ENCODE results near the gene ATP1B3.

The ATP1B3 gene

GRCh38 chr3:141877911-141878310 lies 1.5 kb downstream of the ATP1B3 start:
- no peaks in the 10 kb centered on the region for H3K9me3 ChIP-seq (ENCODE audit: control insufficient read depth, insufficient read depth, low read depth, low read length)
- H3K4me3 ChIP-seq (ENCODE audit: low read depth, low read length), result peak overlapping the region; percentile 88
- no peak overlapping the region for H3K27ac ChIP-seq (ENCODE audit: extremely low read depth, low read depth, low read length)
- no peak for TF ChIP-seq ZNF292 (tag by site-specific recombination; IDR thresholded peaks at IDR 0.05; ENCODE audit: borderline replicate concordance, low read depth)
- TF ChIP-seq, protein P1, sequence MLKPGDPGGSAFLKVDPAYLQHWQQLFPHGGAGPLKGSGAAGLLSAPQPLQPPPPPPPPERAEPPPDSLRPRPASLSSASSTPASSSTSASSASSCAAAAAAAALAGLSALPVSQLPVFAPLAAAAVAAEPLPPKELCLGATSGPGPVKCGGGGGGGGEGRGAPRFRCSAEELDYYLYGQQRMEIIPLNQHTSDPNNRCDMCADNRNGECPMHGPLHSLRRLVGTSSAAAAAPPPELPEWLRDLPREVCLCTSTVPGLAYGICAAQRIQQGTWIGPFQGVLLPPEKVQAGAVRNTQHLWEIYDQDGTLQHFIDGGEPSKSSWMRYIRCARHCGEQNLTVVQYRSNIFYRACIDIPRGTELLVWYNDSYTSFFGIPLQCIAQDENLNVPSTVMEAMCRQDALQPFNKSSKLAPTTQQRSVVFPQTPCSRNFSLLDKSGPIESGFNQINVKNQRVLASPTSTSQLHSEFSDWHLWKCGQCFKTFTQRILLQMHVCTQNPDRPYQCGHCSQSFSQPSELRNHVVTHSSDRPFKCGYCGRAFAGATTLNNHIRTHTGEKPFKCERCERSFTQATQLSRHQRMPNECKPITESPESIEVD (tag by site-specific recombination; IDR thresholded peaks at IDR 0.05), result peak; percentile 66
- no peak for TF ChIP-seq ZNF324 (tag by site-specific recombination; IDR thresholded peaks at IDR 0.05)
- TF ChIP-seq SCRT2 (tag by site-specific recombination; IDR thresholded peaks at IDR 0.05), result peak; percentile 59; the same call in 1 of the 2 replicates
- peak; percentile 38 for TF ChIP-seq ZNF335 (tag by site-specific recombination; conservative IDR thresholded peaks at IDR 0.05)
- TF ChIP-seq ZSCAN16 (tag by site-specific recombination; IDR thresholded peaks at IDR 0.05), result no peak
- no peak for TF ChIP-seq ZNF274 (IDR thresholded peaks at IDR 0.05; ENCODE audit: low read length)
- no peak for TF ChIP-seq ZNF274 (tag by site-specific recombination; IDR thresholded peaks at IDR 0.05; ENCODE audit: borderline replicate concordance)
- H3K4me1 ChIP-seq (ENCODE audit: control insufficient read depth, insufficient read depth, low read length), result no peaks in the 10 kb centered on the region
- CTCF ChIA-PET, result interaction anchor here (0.6 to 1.0 kb wide), 3 partner anchors 35 to 372 kb away, joined by 3 to 4 read pairs (median 3); no protein-coding TSS in a partner anchor
- peaks cover 0 to 6% of the 10 kb centered on the region in 2 experiments; a peak in 1 of 3 replicates for H3K36me3 ChIP-seq (ENCODE audit: control insufficient read depth in 2 of 2, insufficient read depth in 1 of 2, low read length in 2 of 2)
- POLR2A ChIA-PET, result interaction anchor here (0.7 to 1.3 kb wide), 3 partner anchors 16 to 542 kb away, joined by 3 to 8 read pairs (median 6); no protein-coding TSS in a partner anchor

GRCh38 chr3:141878326-141878725 lies 1.9 kb downstream of the ATP1B3 start:
- Histone ChIP-seq H3K4me1 (ENCODE audit: control insufficient read depth, insufficient read depth, low read length) (no peaks in the 10 kb centered on the region), H3K9me3 (ENCODE audit: control insufficient read depth, insufficient read depth, low read depth, low read length) (no peaks in the 10 kb centered on the region), H3K27ac (ENCODE audit: extremely low read depth, low read depth, low read length) (no peak overlapping the region), H3K4me3 (ENCODE audit: low read depth, low read length) (peak overlapping the region; percentile 88), H3K36me3 (ENCODE audit: control insufficient read depth in 2 of 2, insufficient read depth in 1 of 2, low read length in 2 of 2) (peaks cover 0 to 9% of the 10 kb centered on the region in 2 experiments; a peak in 1 of 3 replicates)
- ChIA-PET POLR2A (interaction anchor here (0.7 kb wide), 1 partner anchor 542 kb away, joined by 6 read pairs; no protein-coding TSS in a partner anchor), CTCF (interaction anchor here (0.6 kb wide), 1 partner anchor 372 kb away, joined by 3 read pairs; no protein-coding TSS in a partner anchor)
- TF ChIP-seq ZNF660 (tag by site-specific recombination; IDR thresholded peaks at IDR 0.05) (no peak), ZNF626 (tag by site-specific recombination; IDR thresholded peaks at IDR 0.05) (no peak), ZNF366 (tag by site-specific recombination; conservative IDR thresholded peaks at IDR 0.05) (peak; percentile 20; the same call in 1 of the 2 replicates), ZSCAN30 (tag by site-specific recombination; IDR thresholded peaks at IDR 0.05) (no peak), ZNF48 (tag by site-specific recombination; IDR thresholded peaks at IDR 0.05) (no peak), ZFP37 (tag by site-specific recombination; IDR thresholded peaks at IDR 0.05) (no peak), ZNF169 (tag by site-specific recombination; IDR thresholded peaks at IDR 0.05) (no peak)

GRCh38 chr3:141878817-141879216 lies 2.4 kb downstream of the ATP1B3 start:
- TF ChIP-seq, protein P2, sequence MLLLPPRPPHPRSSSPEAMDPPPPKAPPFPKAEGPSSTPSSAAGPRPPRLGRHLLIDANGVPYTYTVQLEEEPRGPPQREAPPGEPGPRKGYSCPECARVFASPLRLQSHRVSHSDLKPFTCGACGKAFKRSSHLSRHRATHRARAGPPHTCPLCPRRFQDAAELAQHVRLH (tag by site-specific recombination; IDR thresholded peaks at IDR 0.05), result no peak
- no peak for TF ChIP-seq ZNF366 (tag by site-specific recombination; conservative IDR thresholded peaks at IDR 0.05)
- TF ChIP-seq ZBTB20 (tag by site-specific recombination; IDR thresholded peaks at IDR 0.05), result peak; percentile 61; the same call in 1 of the 2 replicates
- peak; percentile 22; the same call in 1 of the 2 replicates for TF ChIP-seq ZBTB17 (tag by site-specific recombination; IDR thresholded peaks at IDR 0.05)
- 0 out of 2 replicates have a peak, but pooled peaks have one; percentile 19 for TF ChIP-seq IKZF3 (tag by site-specific recombination; IDR thresholded peaks at IDR 0.05)
- no peak for TF ChIP-seq ZNF112 (tag by site-specific recombination; IDR thresholded peaks at IDR 0.05)
- H3K36me3 ChIP-seq (ENCODE audit: control insufficient read depth in 2 of 2, insufficient read depth in 1 of 2, low read length in 2 of 2), result peaks cover 0 to 9% of the 10 kb centered on the region in 2 experiments; a peak in 1 of 3 replicates
- no peaks in the 10 kb centered on the region for H3K4me1 ChIP-seq (ENCODE audit: control insufficient read depth, insufficient read depth, low read length)
- no peaks in the 10 kb centered on the region for H3K9me3 ChIP-seq (ENCODE audit: control insufficient read depth, insufficient read depth, low read depth, low read length)
- peak overlapping the region; percentile 88 for H3K4me3 ChIP-seq (ENCODE audit: low read depth, low read length)
- ChIA-PET POLR2A (no interaction called here), CTCF (no interaction called here)
- H3K27ac ChIP-seq (ENCODE audit: extremely low read depth, low read depth, low read length), result no peak overlapping the region
